ENCODE results near the gene ATG4D.

Gene ATG4D

DNA sequence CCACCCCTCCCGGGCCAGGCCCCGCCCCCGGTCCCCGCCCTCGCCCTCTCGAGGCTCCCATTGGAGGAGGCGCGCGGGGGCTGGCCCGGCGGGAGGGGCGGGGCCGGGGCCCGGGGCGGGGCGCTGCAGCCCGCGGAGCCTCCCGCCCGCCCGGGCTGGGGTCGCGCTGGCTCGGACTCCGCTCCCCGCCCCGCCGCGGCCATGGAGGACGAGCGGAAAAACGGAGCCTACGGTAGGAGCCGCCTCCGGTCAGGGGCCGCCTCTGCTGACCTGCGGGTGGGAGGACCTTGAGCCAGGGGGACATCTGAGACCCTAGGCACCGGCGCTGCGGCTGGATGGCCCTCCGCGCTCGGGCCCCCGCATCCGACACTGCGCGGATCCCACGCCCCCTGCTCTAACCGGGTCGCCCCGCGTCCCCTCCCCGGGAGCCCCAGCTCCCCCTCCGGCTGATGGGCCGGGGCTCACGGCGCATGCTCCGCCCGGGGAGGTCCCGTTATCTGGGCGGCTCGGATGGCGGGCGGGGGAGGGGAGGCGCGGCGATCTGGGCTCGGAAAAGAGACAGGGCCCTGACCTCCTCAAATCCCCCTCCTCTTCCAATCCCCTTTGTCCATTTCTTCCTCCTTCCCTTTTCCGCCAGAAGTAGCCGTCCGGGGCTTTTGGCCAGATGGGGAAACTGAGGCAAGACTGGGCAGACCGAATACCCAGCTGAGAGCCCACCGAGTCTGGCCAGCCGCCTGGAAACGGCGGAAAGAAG lies 58.8 kb downstream of the ATG4D start (continued):
- peak; percentile 93 for TF ChIP-seq OVOL3 (tag by site-specific recombination; IDR thresholded peaks at IDR 0.05)
- no peak for TF ChIP-seq ZNF654 (tag by site-specific recombination; IDR thresholded peaks at IDR 0.05; ENCODE audit: low read depth)
- TF ChIP-seq ZNF2 (tag by site-specific recombination; IDR thresholded peaks at IDR 0.05), result 0 out of 2 replicates have a peak, but pooled peaks have one; percentile 19
- no peak for TF ChIP-seq ZNF169 (tag by site-specific recombination; IDR thresholded peaks at IDR 0.05)
- TF ChIP-seq ZBTB17 (tag by site-specific recombination; IDR thresholded peaks at IDR 0.05), result peak; percentile 44; the same call in 1 of the 2 replicates
- TF ChIP-seq KLF1 (tag by site-specific recombination; IDR thresholded peaks at IDR 0.05), result peak; percentile 34
- TF ChIP-seq, protein P1, sequence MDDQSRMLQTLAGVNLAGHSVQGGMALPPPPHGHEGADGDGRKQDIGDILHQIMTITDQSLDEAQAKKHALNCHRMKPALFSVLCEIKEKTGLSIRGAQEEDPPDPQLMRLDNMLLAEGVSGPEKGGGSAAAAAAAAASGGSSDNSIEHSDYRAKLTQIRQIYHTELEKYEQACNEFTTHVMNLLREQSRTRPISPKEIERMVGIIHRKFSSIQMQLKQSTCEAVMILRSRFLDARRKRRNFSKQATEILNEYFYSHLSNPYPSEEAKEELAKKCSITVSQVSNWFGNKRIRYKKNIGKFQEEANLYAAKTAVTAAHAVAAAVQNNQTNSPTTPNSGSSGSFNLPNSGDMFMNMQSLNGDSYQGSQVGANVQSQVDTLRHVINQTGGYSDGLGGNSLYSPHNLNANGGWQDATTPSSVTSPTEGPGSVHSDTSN (CRISPR knock-in tag; IDR thresholded peaks at IDR 0.05), result no peak
- TF ChIP-seq GLIS2 (tag by site-specific recombination; IDR thresholded peaks at IDR 0.05), result peak; percentile 52; the same call in 1 of the 2 replicates
- TF ChIP-seq KLF10 (tag by site-specific recombination; IDR thresholded peaks at IDR 0.05), result peak; percentile 31; the same call in 1 of the 2 replicates
- TF ChIP-seq KLF9 (tag by site-specific recombination; IDR thresholded peaks at IDR 0.05; ENCODE audit: low read depth), result peak; percentile 25; the same call in 1 of the 2 replicates
- TF ChIP-seq ZNF426 (tag by site-specific recombination; IDR thresholded peaks at IDR 0.05), result no peak
- TF ChIP-seq ZNF146 (tag by site-specific recombination; IDR thresholded peaks at IDR 0.05), result no peak
- TF ChIP-seq KLF8 (tag by site-specific recombination; IDR thresholded peaks at IDR 0.05), result peak; percentile 73; the same call in 1 of the 2 replicates
- peak; percentile 54 for TF ChIP-seq EGR2 (tag by site-specific recombination; IDR thresholded peaks at IDR 0.05; ENCODE audit: low read depth)
- peak; percentile 68 for TF ChIP-seq ZNF335 (tag by site-specific recombination; conservative IDR thresholded peaks at IDR 0.05)
- TF ChIP-seq ZNF670 (tag by site-specific recombination; IDR thresholded peaks at IDR 0.05; ENCODE audit: low read depth), result no peak
- peak; percentile 92 for TF ChIP-seq ZBTB7A (tag by site-specific recombination; IDR thresholded peaks at IDR 0.05; ENCODE audit: low read depth)
- TF ChIP-seq YY1 (tag by site-specific recombination; IDR thresholded peaks at IDR 0.05), result 0 out of 2 replicates have a peak, but pooled peaks have one; percentile 43
- peak; percentile 52; the same call in 1 of the 2 replicates for TF ChIP-seq ZBTB48 (tag by site-specific recombination; IDR thresholded peaks at IDR 0.05)
- 0 out of 2 replicates have a peak, but pooled peaks have one; percentile 11 for TF ChIP-seq ZNF394 (tag by site-specific recombination; IDR thresholded peaks at IDR 0.05; ENCODE audit: borderline replicate concordance)
